Loucy (cell line): ENCODE results near the gene AGFG1.

Experiments used
- H2AFZ ChIP-seq: fragments of 200-600 bp; sonication (generic); 2 replicates; pipeline ENCODE4 v1.6.0; 2016; ENCODE audit warnings: antibody characterized with exemption, mild to moderate bottlenecking, low read length, moderate library complexity
- H3F3A ChIP-seq: fragments of 200-600 bp; 2 replicates; pipeline ENCODE4 v1.6.0; 2016; ENCODE audit warnings: antibody characterized with exemption, low read depth, mild to moderate bottlenecking
- H3K27me3 ChIP-seq: fragments of 200-600 bp; sonication (generic); 2 replicates; pipeline ENCODE4 v1.6.1; 2014; ENCODE audit warnings: low read length, mild to moderate bottlenecking; ENCODE audit not compliant: insufficient read depth, poor library complexity, severe bottlenecking
- H3K36me3 ChIP-seq: fragments of 200-600 bp; sonication (generic); 2 replicates; pipeline ENCODE4 v1.6.1; 2016; ENCODE audit warnings: low read length; ENCODE audit not compliant: insufficient read depth
- H3K4me1 ChIP-seq: fragments of 200-600 bp; sonication (generic); 2 replicates; pipeline ENCODE4 v1.5.1; 2014; ENCODE audit warnings: low read length, mild to moderate bottlenecking; ENCODE audit not compliant: insufficient read depth, poor library complexity, severe bottlenecking
- H3K4me2 ChIP-seq: fragments of 200-600 bp; sonication (generic); 2 replicates; pipeline ENCODE4 v1.6.0; 2014; ENCODE audit warnings: antibody characterized with exemption, low read length, low read depth, mild to moderate bottlenecking; ENCODE audit not compliant: poor library complexity, severe bottlenecking
- H3K4me3 ChIP-seq: fragments of 200-600 bp; sonication (generic); 2 replicates; pipeline ENCODE4 v1.5.1; 2014; ENCODE audit warnings: low read length, mild to moderate bottlenecking, mixed read lengths; ENCODE audit not compliant: poor library complexity, severe bottlenecking
- H3K79me2 ChIP-seq: fragments of 200-600 bp; sonication (generic); 2 replicates; pipeline ENCODE4 v1.6.1; 2014; ENCODE audit warnings: low read length; ENCODE audit not compliant: insufficient read depth
- H3K9ac ChIP-seq: fragments of 200-600 bp; sonication (generic); 2 replicates; pipeline ENCODE4 v1.6.0; 2014; ENCODE audit warnings: mild to moderate bottlenecking, low read depth, low read length, moderate library complexity; ENCODE audit not compliant: poor library complexity, severe bottlenecking
- H3K9me2 ChIP-seq: fragments of 200-600 bp; sonication (generic); replicated peaks from 2 replicates; pipeline ENCODE4 v1.6.1; 2016; ENCODE audit warnings: low read depth, low read length, mixed read lengths
- H3K9me3 ChIP-seq: fragments of 200-600 bp; sonication (generic); 2 replicates; pipeline ENCODE4 v1.6.1; 2014; ENCODE audit warnings: mild to moderate bottlenecking, antibody characterized with exemption, low read length, low read depth; ENCODE audit not compliant: insufficient read depth
- H4K20me1 ChIP-seq: fragments of 200-600 bp; sonication (generic); 2 replicates; pipeline ENCODE4 v1.6.0; 2014; ENCODE audit warnings: antibody characterized with exemption, low read length, mild to moderate bottlenecking; ENCODE audit not compliant: insufficient read depth, poor library complexity, severe bottlenecking
- EZH2phosphoT487 ChIP-seq: fragments of 200-600 bp; IDR thresholded peaks from 2 replicates; pipeline ENCODE4 v1.6.1; 2018; ENCODE audit warnings: antibody characterized with exemption, mild to moderate bottlenecking, moderate library complexity, borderline replicate concordance
- TF ChIP-seq, protein P1 (sequence below): fragments of 200-600 bp; sonication (generic); conservative IDR thresholded peaks from 2 replicates; pipeline ENCODE4 v1.5.1; 2014; ENCODE audit warnings: mild to moderate bottlenecking, antibody characterized with exemption, low read length

AGFG1 gene

DNA sequence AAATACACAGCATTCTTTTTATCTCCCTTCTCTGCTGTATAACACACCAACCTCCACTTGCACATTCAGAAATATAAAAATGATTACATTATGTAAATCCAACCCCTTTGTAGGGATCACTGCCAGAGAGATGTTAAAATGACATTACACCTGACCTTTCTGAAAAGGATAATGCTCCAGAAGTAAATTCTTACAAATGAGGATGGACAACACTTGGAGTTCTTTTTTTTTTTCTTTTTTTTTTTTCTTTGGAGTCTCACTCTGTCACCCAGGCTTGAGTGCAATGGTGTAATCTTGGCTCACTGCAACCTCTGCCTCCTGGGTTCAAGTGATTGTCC is 20.3 kb upstream of the AGFG1 start:
- TF ChIP-seq, protein P1, sequence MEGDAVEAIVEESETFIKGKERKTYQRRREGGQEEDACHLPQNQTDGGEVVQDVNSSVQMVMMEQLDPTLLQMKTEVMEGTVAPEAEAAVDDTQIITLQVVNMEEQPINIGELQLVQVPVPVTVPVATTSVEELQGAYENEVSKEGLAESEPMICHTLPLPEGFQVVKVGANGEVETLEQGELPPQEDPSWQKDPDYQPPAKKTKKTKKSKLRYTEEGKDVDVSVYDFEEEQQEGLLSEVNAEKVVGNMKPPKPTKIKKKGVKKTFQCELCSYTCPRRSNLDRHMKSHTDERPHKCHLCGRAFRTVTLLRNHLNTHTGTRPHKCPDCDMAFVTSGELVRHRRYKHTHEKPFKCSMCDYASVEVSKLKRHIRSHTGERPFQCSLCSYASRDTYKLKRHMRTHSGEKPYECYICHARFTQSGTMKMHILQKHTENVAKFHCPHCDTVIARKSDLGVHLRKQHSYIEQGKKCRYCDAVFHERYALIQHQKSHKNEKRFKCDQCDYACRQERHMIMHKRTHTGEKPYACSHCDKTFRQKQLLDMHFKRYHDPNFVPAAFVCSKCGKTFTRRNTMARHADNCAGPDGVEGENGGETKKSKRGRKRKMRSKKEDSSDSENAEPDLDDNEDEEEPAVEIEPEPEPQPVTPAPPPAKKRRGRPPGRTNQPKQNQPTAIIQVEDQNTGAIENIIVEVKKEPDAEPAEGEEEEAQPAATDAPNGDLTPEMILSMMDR, result no peak
- TF ChIP-seq EZH2phosphoT487, result no peak
- Histone ChIP-seq H2AFZ (no peak overlapping the region), H4K20me1 (no peaks in the 10 kb centered on the region), H3K79me2 (no peaks in the 10 kb centered on the region), H3K9ac (no peak overlapping the region), H3F3A (no peaks in the 10 kb centered on the region), H3K4me2 (no peak overlapping the region), H3K4me1 (no peaks in the 10 kb centered on the region), H3K9me2 (no peaks in the 10 kb centered on the region), H3K4me3 (no peak overlapping the region), H3K9me3 (no peaks in the 10 kb centered on the region), H3K36me3 (no peaks in the 10 kb centered on the region), H3K27me3 (no peaks in the 10 kb centered on the region)

DNA sequence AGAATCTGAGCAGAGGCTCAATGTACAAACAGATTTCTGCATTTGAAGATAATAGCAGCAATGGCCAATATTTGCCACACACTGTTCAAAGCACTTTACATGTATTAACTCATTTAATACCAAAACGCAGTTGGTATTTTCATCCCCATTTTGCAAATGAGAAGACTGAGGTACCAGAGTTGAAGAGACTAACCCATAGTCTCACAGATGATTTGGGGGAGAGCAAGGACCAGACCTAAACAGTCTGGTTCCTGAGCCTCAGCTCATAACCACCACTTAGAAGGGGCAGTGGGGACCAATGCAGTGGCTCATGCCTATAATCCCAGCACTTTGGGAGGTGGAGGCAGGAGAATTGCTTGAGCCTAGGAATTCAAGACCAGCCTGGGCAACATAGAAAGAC is 18.1 kb upstream of the AGFG1 start:
- no peak overlapping the region for H2AFZ ChIP-seq
- no peaks in the 10 kb centered on the region for H3K9me3 ChIP-seq
- H3K79me2 ChIP-seq, result no peaks in the 10 kb centered on the region
- no peaks in the 10 kb centered on the region for H3K9me2 ChIP-seq
- H3F3A ChIP-seq, result no peaks in the 10 kb centered on the region
- H3K4me2 ChIP-seq, result no peak overlapping the region
- no peak overlapping the region for H3K4me3 ChIP-seq
- no peaks in the 10 kb centered on the region for H3K4me1 ChIP-seq
- H3K36me3 ChIP-seq, result no peaks in the 10 kb centered on the region
- H3K9ac ChIP-seq, result no peak overlapping the region
- TF ChIP-seq, protein P1, result no peak
- TF ChIP-seq EZH2phosphoT487, result no peak
- H3K27me3 ChIP-seq, result peaks cover 13% of the 10 kb centered on the region
- H4K20me1 ChIP-seq, result no peaks in the 10 kb centered on the region

DNA sequence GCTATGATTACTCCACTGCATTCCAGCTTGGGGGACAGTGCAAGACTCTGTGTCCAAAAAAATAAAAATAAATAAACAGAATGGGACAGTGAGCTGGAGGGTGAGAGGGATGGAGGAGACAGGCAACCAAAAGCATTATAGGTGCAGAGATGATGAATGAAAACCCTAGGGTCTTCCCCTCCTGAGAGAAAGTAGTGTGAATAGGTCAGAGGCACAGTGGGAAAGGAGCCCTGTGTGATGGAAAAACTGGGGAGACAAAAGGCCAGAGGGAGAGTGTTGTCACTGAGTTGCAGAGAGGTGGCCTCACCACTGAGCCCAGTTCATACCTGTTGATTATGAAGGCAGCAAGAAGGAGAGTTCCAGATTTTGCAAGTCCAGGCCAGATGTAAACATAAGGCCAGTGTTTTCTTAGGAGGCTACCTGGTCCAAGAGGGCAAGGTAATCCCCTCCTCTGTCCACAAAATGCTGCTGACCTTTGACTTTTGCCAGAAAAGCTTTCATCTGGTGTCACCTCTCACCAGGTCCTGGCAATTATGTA is 17.6 kb upstream of the AGFG1 start:
- Histone ChIP-seq H3K4me3 (no peak overlapping the region), H3K4me1 (peaks cover under 1% of the 10 kb centered on the region)

More for the DNA sequence above, 17.6 kb upstream of the AGFG1 start:
- no peaks in the 10 kb centered on the region for H3K9me2 ChIP-seq
- H3K36me3 ChIP-seq, result no peaks in the 10 kb centered on the region
- no peaks in the 10 kb centered on the region for H3F3A ChIP-seq
- no peak overlapping the region for H2AFZ ChIP-seq
- peaks cover 17% of the 10 kb centered on the region for H3K27me3 ChIP-seq
- H3K9ac ChIP-seq, result no peak overlapping the region
- H4K20me1 ChIP-seq, result no peaks in the 10 kb centered on the region
- TF ChIP-seq, protein P1, result no peak
- TF ChIP-seq EZH2phosphoT487, result no peak
- no peaks in the 10 kb centered on the region for H3K9me3 ChIP-seq
- no peaks in the 10 kb centered on the region for H3K79me2 ChIP-seq
- no peak overlapping the region for H3K4me2 ChIP-seq
